ENCODE data around the gene ACVR1.

The ACVR1 gene

DNA sequence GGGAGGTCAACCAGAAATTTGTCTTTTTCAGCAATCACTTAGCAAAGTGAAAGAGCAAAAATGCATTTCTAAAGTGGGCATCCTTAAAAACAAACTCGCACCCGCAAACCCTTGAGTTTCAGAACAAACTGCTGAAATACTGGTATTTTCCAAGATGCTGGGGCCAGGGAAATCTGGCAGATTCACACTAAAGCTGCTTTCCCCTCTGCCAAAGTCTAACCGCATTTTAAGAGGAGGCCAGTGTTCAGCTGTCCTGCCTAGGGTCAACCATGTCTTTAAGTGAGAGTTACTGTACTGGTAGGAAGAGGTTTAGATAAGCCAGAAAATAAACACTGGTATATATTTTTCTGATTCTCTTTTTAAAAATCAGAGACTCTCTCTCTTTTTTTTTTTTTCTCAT lies 55.9 kb downstream of the ACVR1 start:
- DNase-seq (ENCODE audit: low read depth in 2 of 2): peak in 1 of 2 donors; percentile 56
- TF ChIP-seq, protein P1, sequence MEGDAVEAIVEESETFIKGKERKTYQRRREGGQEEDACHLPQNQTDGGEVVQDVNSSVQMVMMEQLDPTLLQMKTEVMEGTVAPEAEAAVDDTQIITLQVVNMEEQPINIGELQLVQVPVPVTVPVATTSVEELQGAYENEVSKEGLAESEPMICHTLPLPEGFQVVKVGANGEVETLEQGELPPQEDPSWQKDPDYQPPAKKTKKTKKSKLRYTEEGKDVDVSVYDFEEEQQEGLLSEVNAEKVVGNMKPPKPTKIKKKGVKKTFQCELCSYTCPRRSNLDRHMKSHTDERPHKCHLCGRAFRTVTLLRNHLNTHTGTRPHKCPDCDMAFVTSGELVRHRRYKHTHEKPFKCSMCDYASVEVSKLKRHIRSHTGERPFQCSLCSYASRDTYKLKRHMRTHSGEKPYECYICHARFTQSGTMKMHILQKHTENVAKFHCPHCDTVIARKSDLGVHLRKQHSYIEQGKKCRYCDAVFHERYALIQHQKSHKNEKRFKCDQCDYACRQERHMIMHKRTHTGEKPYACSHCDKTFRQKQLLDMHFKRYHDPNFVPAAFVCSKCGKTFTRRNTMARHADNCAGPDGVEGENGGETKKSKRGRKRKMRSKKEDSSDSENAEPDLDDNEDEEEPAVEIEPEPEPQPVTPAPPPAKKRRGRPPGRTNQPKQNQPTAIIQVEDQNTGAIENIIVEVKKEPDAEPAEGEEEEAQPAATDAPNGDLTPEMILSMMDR (IDR thresholded peaks at IDR 0.05; ENCODE audit: low read depth, low read length): no peak
- H3K4me3 ChIP-seq (replicated peaks in 1 of 2; ENCODE audit: low read depth in 2 of 2, low read length in 2 of 2): no peak overlapping the region

DNA sequence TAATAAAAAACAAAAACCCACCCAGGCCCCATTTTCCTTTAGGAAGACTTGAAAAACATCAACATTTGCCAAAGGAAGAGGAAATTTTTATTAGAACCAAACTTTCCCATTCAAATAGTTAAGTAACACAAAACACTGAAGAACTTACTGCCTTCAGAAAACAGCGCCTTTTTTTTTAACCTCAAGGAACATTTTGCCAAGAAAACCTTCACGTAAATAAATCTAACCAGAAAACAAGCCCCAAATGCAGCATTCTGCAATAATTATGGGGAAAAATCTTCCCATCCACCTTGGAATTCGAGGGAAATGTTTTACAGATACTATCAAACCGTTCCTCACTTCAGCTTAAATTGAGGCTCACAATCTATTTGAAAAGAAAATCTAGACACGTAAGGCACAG lies 56.4 kb downstream of the ACVR1 start:
- no peak for DNase-seq (ENCODE audit: low read depth in 2 of 2)
- no peak overlapping the region for H3K4me3 ChIP-seq (replicated peaks in 1 of 2; ENCODE audit: low read depth in 2 of 2, low read length in 2 of 2)
- TF ChIP-seq, protein P1 (IDR thresholded peaks at IDR 0.05; ENCODE audit: low read depth, low read length): no peak

DNA sequence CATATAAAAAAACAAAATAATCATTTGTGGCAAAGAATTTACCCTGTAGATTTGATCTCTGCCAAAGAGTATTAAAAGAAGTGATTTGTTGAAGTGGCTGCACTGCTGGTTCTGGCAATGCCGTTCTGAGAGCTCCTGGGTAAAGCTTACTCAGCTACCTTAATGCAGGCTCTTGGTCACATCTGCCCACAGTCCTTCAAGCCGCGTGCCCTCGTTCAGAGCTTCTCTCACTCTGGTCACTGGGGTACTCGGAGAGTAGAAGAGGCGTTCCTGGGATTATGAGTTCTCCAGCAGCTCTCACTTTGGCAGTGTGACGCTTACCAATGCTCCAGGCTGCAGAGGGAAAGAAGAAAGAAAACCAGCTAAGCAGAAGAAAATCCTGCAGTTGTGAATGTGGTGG lies 57.9 kb downstream of the ACVR1 start:
- no peak overlapping the region for H3K4me3 ChIP-seq (replicated peaks in 1 of 2; ENCODE audit: low read depth in 2 of 2, low read length in 2 of 2)
- TF ChIP-seq, protein P1 (IDR thresholded peaks at IDR 0.05; ENCODE audit: low read depth, low read length): no peak
- DNase-seq (ENCODE audit: low read depth in 2 of 2): no peak

DNA sequence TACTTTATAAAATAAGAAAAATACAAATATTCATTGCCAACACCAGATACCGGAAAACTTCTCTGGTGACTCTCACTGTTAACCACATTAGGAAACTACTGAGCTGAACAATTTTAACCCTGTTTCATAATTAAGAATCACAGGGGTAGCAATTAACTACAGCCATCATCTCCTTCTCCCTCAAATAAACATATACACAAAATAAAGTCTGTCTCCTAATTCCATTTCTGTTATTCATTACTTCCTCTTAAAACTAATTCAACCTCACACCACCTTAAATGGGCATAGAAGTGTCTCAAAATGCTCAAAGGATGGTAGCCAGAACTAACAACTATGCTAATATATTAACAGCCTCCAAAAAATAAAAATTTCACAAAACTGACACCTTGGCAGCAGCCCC lies 60.7 kb downstream of the ACVR1 start:
- no peak overlapping the region for H3K4me3 ChIP-seq (replicated peaks in 1 of 2; ENCODE audit: low read depth in 2 of 2, low read length in 2 of 2)
- TF ChIP-seq, protein P1 (IDR thresholded peaks at IDR 0.05; ENCODE audit: low read depth, low read length): no peak
- no peak for DNase-seq (ENCODE audit: low read depth in 2 of 2)

DNA sequence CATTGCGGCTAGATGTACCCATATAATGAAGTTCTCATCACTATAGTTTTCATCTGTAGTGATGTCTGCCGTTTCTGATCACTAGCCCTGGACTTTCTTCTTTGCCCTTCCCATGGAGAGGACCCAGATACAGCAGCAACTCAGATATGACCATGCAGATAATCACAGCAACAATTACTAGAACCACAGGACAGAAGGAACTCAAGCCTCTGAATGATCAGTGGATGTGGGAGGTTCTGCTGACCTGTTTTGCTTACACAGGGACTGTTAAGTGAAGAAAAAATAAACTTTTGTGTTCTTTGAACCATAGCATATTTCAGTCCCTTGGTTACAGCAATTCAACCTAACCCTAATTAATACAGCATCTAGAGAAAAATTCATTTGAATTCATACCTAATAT lies 62.7 kb downstream of the ACVR1 start:
- no peak for DNase-seq (ENCODE audit: low read depth in 2 of 2)
- H3K4me3 ChIP-seq (replicated peaks in 1 of 2; ENCODE audit: low read depth in 2 of 2, low read length in 2 of 2): no peak overlapping the region
- TF ChIP-seq, protein P1 (IDR thresholded peaks at IDR 0.05; ENCODE audit: low read depth, low read length): no peak

DNA sequence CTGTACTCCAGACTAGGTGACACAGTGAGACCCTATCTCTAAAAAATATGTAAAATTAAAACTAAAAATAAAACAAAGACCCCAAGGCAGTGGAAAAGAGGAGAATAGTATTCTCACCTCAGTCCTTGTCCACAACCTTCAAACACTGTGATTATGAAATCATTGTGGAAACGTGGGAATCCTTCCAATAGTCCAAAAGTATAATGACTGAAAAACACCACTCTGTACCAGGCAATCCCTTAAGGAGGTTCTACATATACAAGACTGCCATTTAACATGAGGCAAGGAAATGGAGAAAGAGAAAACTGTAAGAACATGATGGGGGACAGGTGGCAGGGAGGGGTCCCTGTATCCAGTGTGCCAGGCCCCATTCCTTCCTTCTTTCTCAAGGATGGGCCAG lies 66.1 kb downstream of the ACVR1 start:
- no peak overlapping the region for H3K4me3 ChIP-seq (replicated peaks in 1 of 2; ENCODE audit: low read depth in 2 of 2, low read length in 2 of 2)
- DNase-seq (ENCODE audit: low read depth in 2 of 2): peak in 1 of 2 donors; percentile 36
- TF ChIP-seq, protein P1 (IDR thresholded peaks at IDR 0.05; ENCODE audit: low read depth, low read length): no peak

DNA sequence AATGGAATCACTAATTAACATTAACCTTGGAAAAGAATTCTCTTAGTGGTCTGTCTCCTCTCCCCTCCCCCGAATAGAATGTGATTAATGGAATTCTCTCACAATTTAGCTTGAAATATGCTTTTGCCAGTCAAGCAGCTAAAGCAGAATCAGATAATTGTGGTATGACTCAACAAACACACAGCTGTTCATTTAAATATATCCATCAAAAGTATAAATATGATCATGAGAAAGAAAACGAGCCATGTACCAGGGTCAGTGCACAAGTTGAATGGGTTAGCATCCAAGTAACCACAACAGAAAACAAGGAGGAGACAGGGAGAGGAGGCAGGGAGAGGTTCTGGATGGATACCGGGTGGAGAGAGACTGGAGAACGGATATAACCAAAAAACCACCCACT lies 66.9 kb downstream of the ACVR1 start:
- no peak overlapping the region for H3K4me3 ChIP-seq (replicated peaks in 1 of 2; ENCODE audit: low read depth in 2 of 2, low read length in 2 of 2)
- TF ChIP-seq, protein P1 (IDR thresholded peaks at IDR 0.05; ENCODE audit: low read depth, low read length): no peak
- DNase-seq (ENCODE audit: low read depth in 2 of 2): peak; percentile 40 to 56
